ENCODE measurements around the gene ELOVL5. TPM values are rescaled to one million over a fixed set of nuclear protein-coding genes. Genes with fewer than 3 reads are reported as not detected.
"Not testable (repeated sequence)": the region's sequence is repeated elsewhere in the genome, so short reads cannot be mapped to it uniquely, and the experiment has no call there.

The ELOVL5 gene
- total RNA-seq, 5 donors from 2014 or later (not counting 1 experiment from before 2014, with no cell fraction given): 71.4 to 101 (median 86.5) TPM

DNA sequence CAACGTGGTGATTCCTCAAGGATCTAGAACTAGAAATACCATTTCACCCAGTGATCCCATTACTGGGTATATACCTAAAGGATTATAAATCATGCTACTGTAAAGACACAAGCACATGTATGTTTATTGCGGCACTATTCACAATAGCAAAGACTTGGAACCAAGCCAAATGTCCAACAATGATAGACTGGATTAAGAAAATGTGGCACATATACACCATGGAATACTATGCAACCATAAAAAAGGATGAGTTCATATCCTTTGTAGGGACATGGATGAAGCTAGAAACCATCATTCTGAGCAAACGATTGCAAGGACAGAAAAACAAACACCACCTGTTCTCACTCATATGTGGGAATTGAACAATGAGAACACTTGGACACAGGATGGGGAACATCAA lies 39.9 kb upstream of the ELOVL5 start:
- H3K4me3 ChIP-seq (ENCODE audit: control insufficient read depth in 1 of 2, extremely low read depth in 1 of 2, low read length in 1 of 2); H3K27me3 Mint-ChIP-seq; ATAC-seq (replicated peaks in 1 of 4); H3K27ac Mint-ChIP-seq; H3K4me3 Mint-ChIP-seq; H3K36me3 Mint-ChIP-seq; H3K9me3 ChIP-seq; H3K4me1 Mint-ChIP-seq; H3K9me3 Mint-ChIP-seq; H3K36me3 ChIP-seq (ENCODE audit: control insufficient read depth in 2 of 2, extremely low read depth in 1 of 2, insufficient read depth in 1 of 2, low read length in 1 of 2); H3K27me3 ChIP-seq (replicated peaks in 1 of 2; ENCODE audit: control insufficient read depth in 2 of 2, extremely low read depth in 1 of 2, insufficient read depth in 2 of 2, low read length in 1 of 2); H3K4me1 ChIP-seq (ENCODE audit: control insufficient read depth in 1 of 2, extremely low read depth in 1 of 2, insufficient read depth in 2 of 2, low read length in 2 of 2); DNase-seq; H3K27ac ChIP-seq (ENCODE audit: low read length); POLR2A ChIA-PET: not testable (repeated sequence)
- CTCF ChIA-PET: interaction anchor here in 1 of 2 donors (0.7 kb wide), 1 partner anchor 201 kb away, joined by 3 read pairs; no protein-coding TSS in a partner anchor
- WGBS (ENCODE audit: insufficient coverage): no CpG with 5 or more reads among the region's 3 CpGs

DNA sequence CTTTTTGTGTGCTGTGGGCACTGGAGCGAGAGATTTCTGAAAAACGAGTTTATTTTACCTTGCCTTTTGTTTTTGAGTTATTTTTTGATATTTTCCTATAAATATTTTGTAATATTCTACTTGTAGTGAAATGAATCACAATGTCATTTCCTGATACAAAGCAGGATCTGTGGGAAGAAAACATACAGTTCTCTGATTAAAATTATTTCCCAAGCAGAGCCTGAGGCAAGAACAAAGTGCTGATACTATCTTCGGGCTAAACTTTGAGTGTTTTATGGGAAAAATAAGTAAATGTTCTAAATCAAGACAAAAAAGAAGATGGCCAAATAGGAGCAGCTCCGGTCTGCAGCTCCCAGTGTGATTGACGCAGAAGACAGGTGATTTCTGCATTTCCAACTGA lies 33.7 kb upstream of the ELOVL5 start:
- ChIA-PET POLR2A (no interaction called here), CTCF (no interaction called here)
- no peak for DNase-seq
- Mint-ChIP-seq H3K36me3 (no peaks in the 10 kb centered on the region), H3K27ac (no peak overlapping the region), H3K4me1 (no peaks in the 10 kb centered on the region), H3K9me3 (no peaks in the 10 kb centered on the region), H3K27me3 (peaks cover 3 to 9% of the 10 kb centered on the region in 2 donors), H3K4me3 (no peak overlapping the region)
- Histone ChIP-seq H3K27me3 (replicated peaks in 1 of 2; ENCODE audit: control insufficient read depth in 2 of 2, extremely low read depth in 1 of 2, insufficient read depth in 2 of 2, low read length in 1 of 2) (peaks cover 0 to 12% of the 10 kb centered on the region in 2 experiments), H3K4me1 (ENCODE audit: control insufficient read depth in 1 of 2, extremely low read depth in 1 of 2, insufficient read depth in 2 of 2, low read length in 2 of 2) (no peaks in the 10 kb centered on the region), H3K9me3 (no peaks in the 10 kb centered on the region), H3K4me3 (ENCODE audit: control insufficient read depth in 1 of 2, extremely low read depth in 1 of 2, low read length in 1 of 2) (no peak overlapping the region), H3K36me3 (ENCODE audit: control insufficient read depth in 2 of 2, extremely low read depth in 1 of 2, insufficient read depth in 1 of 2, low read length in 1 of 2) (no peaks in the 10 kb centered on the region), H3K27ac (ENCODE audit: low read length) (no peak overlapping the region)
- ATAC-seq (replicated peaks in 1 of 4): no peak
- 100% methylated on average over 2 of the region's 5 CpGs for WGBS (ENCODE audit: insufficient coverage)

DNA sequence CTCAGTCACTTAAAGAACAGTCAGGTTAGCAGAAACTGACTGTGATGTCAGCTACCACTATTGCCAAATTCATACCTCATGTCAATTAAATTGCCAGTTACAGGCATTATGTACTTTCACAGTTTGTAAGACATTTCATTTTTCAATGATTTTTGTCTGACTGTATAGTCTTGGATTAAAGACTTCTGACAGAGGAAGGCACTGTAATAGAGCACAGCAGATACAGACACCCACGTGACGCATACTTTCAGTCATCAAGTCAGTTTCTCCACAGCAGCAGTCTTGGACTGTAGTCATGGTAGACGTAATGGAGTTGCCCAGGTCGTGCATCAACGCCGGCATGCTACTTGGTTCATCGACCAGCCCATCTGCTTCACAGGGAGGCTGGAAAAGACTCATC lies 29.5 kb upstream of the ELOVL5 start:
- H3K9me3 Mint-ChIP-seq: no peaks in the 10 kb centered on the region
- 83% methylated on average over 2 of the region's 7 CpGs for WGBS (ENCODE audit: insufficient coverage)
- Histone ChIP-seq H3K36me3 (ENCODE audit: control insufficient read depth in 2 of 2, extremely low read depth in 1 of 2, insufficient read depth in 1 of 2, low read length in 1 of 2) (no peaks in the 10 kb centered on the region), H3K27me3 (replicated peaks in 1 of 2; ENCODE audit: control insufficient read depth in 2 of 2, extremely low read depth in 1 of 2, insufficient read depth in 2 of 2, low read length in 1 of 2) (peaks cover 0 to 11% of the 10 kb centered on the region in 2 experiments), H3K4me3 (ENCODE audit: control insufficient read depth in 1 of 2, extremely low read depth in 1 of 2, low read length in 1 of 2) (no peak overlapping the region), H3K27ac (ENCODE audit: low read length) (no peak overlapping the region), H3K4me1 (ENCODE audit: control insufficient read depth in 1 of 2, extremely low read depth in 1 of 2, insufficient read depth in 2 of 2, low read length in 2 of 2) (no peaks in the 10 kb centered on the region), H3K9me3 (no peaks in the 10 kb centered on the region)
- peaks cover 0 to 3% of the 10 kb centered on the region in 2 donors for H3K27me3 Mint-ChIP-seq
- no peaks in the 10 kb centered on the region for H3K4me1 Mint-ChIP-seq
- DNase-seq (no peak), ATAC-seq (replicated peaks in 1 of 4) (no peak)
- H3K4me3 Mint-ChIP-seq: no peak overlapping the region
- no peak overlapping the region for H3K27ac Mint-ChIP-seq
- ChIA-PET POLR2A (no interaction called here), CTCF (no interaction called here)
- H3K36me3 Mint-ChIP-seq: no peaks in the 10 kb centered on the region

DNA sequence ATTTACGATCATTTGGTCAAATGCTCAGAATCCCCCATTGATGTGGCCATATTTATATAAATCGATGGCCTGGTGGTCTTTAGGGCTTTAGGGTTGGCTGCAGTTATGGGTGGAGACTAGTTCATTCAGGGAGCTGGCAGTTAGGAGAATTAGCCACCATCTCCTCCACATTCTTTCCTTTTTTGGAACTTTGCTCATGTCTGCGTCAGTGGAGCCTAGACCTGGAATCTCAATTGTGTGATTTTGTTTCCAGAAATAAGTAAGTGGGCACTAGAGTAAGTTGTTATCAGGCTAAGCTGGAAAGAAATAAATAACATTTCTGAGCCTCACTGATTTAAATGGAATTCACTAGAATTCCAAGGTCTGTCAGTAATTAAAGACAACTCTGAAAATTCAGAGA lies 29.0 kb upstream of the ELOVL5 start:
- Histone ChIP-seq H3K36me3 (ENCODE audit: control insufficient read depth in 2 of 2, extremely low read depth in 1 of 2, insufficient read depth in 1 of 2, low read length in 1 of 2) (no peaks in the 10 kb centered on the region), H3K4me1 (ENCODE audit: control insufficient read depth in 1 of 2, extremely low read depth in 1 of 2, insufficient read depth in 2 of 2, low read length in 2 of 2) (no peaks in the 10 kb centered on the region), H3K9me3 (no peaks in the 10 kb centered on the region), H3K4me3 (ENCODE audit: control insufficient read depth in 1 of 2, extremely low read depth in 1 of 2, low read length in 1 of 2) (no peak overlapping the region), H3K27me3 (replicated peaks in 1 of 2; ENCODE audit: control insufficient read depth in 2 of 2, extremely low read depth in 1 of 2, insufficient read depth in 2 of 2, low read length in 1 of 2) (peaks cover 0 to 7% of the 10 kb centered on the region in 2 experiments), H3K27ac (ENCODE audit: low read length) (no peak overlapping the region)
- peaks cover 0 to 3% of the 10 kb centered on the region in 2 donors for H3K27me3 Mint-ChIP-seq
- no CpG with 5 or more reads among the region's 3 CpGs for WGBS (ENCODE audit: insufficient coverage)
- H3K4me1 Mint-ChIP-seq: no peaks in the 10 kb centered on the region
- DNase-seq (no peak), ATAC-seq (replicated peaks in 1 of 4) (no peak)
- no peak overlapping the region for H3K27ac Mint-ChIP-seq
- ChIA-PET POLR2A (no interaction called here), CTCF (no interaction called here)
- no peak overlapping the region for H3K4me3 Mint-ChIP-seq
- no peaks in the 10 kb centered on the region for H3K36me3 Mint-ChIP-seq
- H3K9me3 Mint-ChIP-seq: no peaks in the 10 kb centered on the region

DNA sequence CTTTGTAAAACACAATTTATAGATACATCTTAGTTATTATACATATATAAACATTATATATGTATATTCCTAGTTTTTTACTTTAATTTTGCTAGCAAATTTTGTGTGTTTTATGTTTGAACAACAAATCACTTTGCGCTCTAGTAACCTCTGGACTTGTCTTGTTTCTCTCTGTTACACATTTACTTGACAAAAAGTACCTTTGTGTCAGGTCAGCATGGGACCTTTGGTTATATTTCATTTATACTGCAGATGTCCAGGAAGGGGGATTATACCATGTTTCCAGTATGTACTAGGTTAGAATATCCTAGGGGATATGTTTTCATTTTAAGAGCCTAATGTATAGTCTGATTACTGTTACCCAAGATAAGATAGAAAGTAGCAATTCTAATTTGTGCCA lies 28.5 kb upstream of the ELOVL5 start:
- no peak for DNase-seq
- Mint-ChIP-seq H3K27ac (no peak overlapping the region), H3K27me3 (peaks cover 0 to 3% of the 10 kb centered on the region in 2 donors), H3K36me3 (no peaks in the 10 kb centered on the region), H3K4me3 (no peak overlapping the region), H3K9me3 (no peaks in the 10 kb centered on the region), H3K4me1 (no peaks in the 10 kb centered on the region)
- Histone ChIP-seq H3K4me1 (ENCODE audit: control insufficient read depth in 1 of 2, extremely low read depth in 1 of 2, insufficient read depth in 2 of 2, low read length in 2 of 2) (no peaks in the 10 kb centered on the region), H3K36me3 (ENCODE audit: control insufficient read depth in 2 of 2, extremely low read depth in 1 of 2, insufficient read depth in 1 of 2, low read length in 1 of 2) (no peaks in the 10 kb centered on the region), H3K9me3 (no peaks in the 10 kb centered on the region), H3K27me3 (replicated peaks in 1 of 2; ENCODE audit: control insufficient read depth in 2 of 2, extremely low read depth in 1 of 2, insufficient read depth in 2 of 2, low read length in 1 of 2) (peaks cover 0 to 5% of the 10 kb centered on the region in 2 experiments), H3K27ac (ENCODE audit: low read length) (no peak overlapping the region), H3K4me3 (ENCODE audit: control insufficient read depth in 1 of 2, extremely low read depth in 1 of 2, low read length in 1 of 2) (no peak overlapping the region)
- POLR2A ChIA-PET: no interaction called here
- no peak for ATAC-seq (replicated peaks in 1 of 4)
- no CpG with 5 or more reads among the region's 1 CpG for WGBS (ENCODE audit: insufficient coverage)
- CTCF ChIA-PET: no interaction called here

DNA sequence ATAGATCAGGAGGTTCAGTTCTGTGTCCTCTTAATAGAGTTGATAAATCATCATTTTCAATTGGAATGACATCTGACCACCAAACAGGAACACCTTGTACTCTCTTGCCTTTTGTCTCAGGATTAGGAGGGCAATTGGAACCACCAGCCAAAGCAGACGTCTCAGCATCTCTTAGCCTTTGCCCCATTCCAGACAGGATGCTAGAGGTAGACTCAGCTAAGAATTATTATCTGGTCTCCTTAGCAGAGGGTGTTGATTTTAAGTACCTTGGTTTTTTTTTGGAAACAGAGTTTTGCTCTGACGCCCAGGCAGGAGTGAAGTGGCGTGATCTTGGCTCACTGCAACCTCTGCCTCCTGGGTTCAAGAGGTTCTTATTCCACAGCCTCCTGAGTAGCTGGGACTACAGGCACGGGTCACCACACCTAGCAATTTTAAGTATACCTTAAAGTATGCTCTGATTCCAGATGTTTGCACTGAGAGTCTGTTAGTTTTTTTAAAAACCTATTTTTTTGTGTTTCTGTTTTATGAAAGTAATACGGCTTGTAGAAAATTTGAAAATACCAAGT lies 28.0 kb upstream of the ELOVL5 start:
- H3K9me3 ChIP-seq: no peaks in the 10 kb centered on the region
- 74% methylated on average over 2 of the region's 5 CpGs for WGBS (ENCODE audit: insufficient coverage)
- no peak for ATAC-seq (replicated peaks in 1 of 4)
- no peak overlapping the region for H3K4me3 Mint-ChIP-seq
- POLR2A ChIA-PET: no interaction called here
- H3K4me3 ChIP-seq (ENCODE audit: control insufficient read depth in 1 of 2, extremely low read depth in 1 of 2, low read length in 1 of 2): no peak overlapping the region
- H3K27ac ChIP-seq (ENCODE audit: low read length): no peak overlapping the region
- no peaks in the 10 kb centered on the region for H3K4me1 Mint-ChIP-seq
- no peaks in the 10 kb centered on the region for H3K4me1 ChIP-seq (ENCODE audit: control insufficient read depth in 1 of 2, extremely low read depth in 1 of 2, insufficient read depth in 2 of 2, low read length in 2 of 2)
- H3K36me3 Mint-ChIP-seq: no peaks in the 10 kb centered on the region
- no peak overlapping the region for H3K27ac Mint-ChIP-seq
- H3K27me3 ChIP-seq (replicated peaks in 1 of 2; ENCODE audit: control insufficient read depth in 2 of 2, extremely low read depth in 1 of 2, insufficient read depth in 2 of 2, low read length in 1 of 2): peaks cover 0 to 3% of the 10 kb centered on the region in 2 experiments
- no peaks in the 10 kb centered on the region for H3K36me3 ChIP-seq (ENCODE audit: control insufficient read depth in 2 of 2, extremely low read depth in 1 of 2, insufficient read depth in 1 of 2, low read length in 1 of 2)
- no peaks in the 10 kb centered on the region for H3K9me3 Mint-ChIP-seq
- no peak for DNase-seq
- peaks cover 0 to 2% of the 10 kb centered on the region in 2 donors for H3K27me3 Mint-ChIP-seq
- CTCF ChIA-PET: no interaction called here

DNA sequence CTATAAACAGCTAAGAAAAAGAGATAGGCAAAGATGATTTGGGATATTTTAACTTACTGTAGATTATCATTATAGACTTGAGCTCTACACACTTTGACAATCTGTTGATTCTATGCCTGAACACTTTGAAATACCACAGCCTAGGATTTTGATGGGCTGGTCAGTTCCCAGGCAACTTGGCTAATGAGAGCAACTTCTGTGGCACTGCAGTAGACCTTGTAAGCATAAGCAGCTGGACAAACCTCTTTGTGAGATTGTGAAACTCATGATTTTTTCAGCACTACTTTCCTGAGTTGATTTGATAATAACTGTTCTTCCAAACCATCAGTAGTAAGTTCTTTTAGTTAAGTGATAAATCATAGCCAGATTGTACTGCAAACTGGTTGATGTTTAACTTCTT lies 27.1 kb upstream of the ELOVL5 start:
- no peaks in the 10 kb centered on the region for H3K9me3 Mint-ChIP-seq

More for the DNA sequence above, 27.1 kb upstream of the ELOVL5 start:
- ATAC-seq (replicated peaks in 1 of 4) (no peak), DNase-seq (no peak)
- no peaks in the 10 kb centered on the region for H3K27me3 Mint-ChIP-seq
- Histone ChIP-seq H3K27me3 (replicated peaks in 1 of 2; ENCODE audit: control insufficient read depth in 2 of 2, extremely low read depth in 1 of 2, insufficient read depth in 2 of 2, low read length in 1 of 2) (no peaks in the 10 kb centered on the region), H3K27ac (ENCODE audit: low read length) (no peak overlapping the region), H3K9me3 (no peaks in the 10 kb centered on the region), H3K4me1 (ENCODE audit: control insufficient read depth in 1 of 2, extremely low read depth in 1 of 2, insufficient read depth in 2 of 2, low read length in 2 of 2) (no peaks in the 10 kb centered on the region), H3K4me3 (ENCODE audit: control insufficient read depth in 1 of 2, extremely low read depth in 1 of 2, low read length in 1 of 2) (no peak overlapping the region), H3K36me3 (ENCODE audit: control insufficient read depth in 2 of 2, extremely low read depth in 1 of 2, insufficient read depth in 1 of 2, low read length in 1 of 2) (no peaks in the 10 kb centered on the region)
- no peak overlapping the region for H3K27ac Mint-ChIP-seq
- ChIA-PET POLR2A (no interaction called here), CTCF (no interaction called here)
- no peak overlapping the region for H3K4me3 Mint-ChIP-seq
- no peaks in the 10 kb centered on the region for H3K4me1 Mint-ChIP-seq
- H3K36me3 Mint-ChIP-seq: no peaks in the 10 kb centered on the region
